Fibroblast of lung (primary cell): ENCODE data around the gene NEDD4. TPM values are rescaled to one million over a fixed set of nuclear protein-coding genes. Genes with fewer than 3 reads are reported as not detected.
"Not testable (repeated sequence)": the region's sequence is repeated elsewhere in the genome, so short reads cannot be mapped to it uniquely, and the experiment has no call there.

Experiments used
- DNase-seq, 2 donors: peaks; one replicate each; pipeline versions ENCODE4 v3.0.0 to v3.0.0-alpha.2; 2010; ENCODE audit warnings: low read depth in 2 of 2
- H2AFZ ChIP-seq: 2 replicates; pipeline ENCODE4 v1.5.1; 2012; ENCODE audit warnings: low read length, control low read depth, inconsistent platforms
- H3K27ac ChIP-seq: 2 replicates; pipeline ENCODE4 v1.5.1; 2011; ENCODE audit warnings: low read length, control low read depth; ENCODE audit not compliant: insufficient read depth
- H3K27me3 ChIP-seq: 2 replicates; pipeline ENCODE4 v1.5.1; 2011; ENCODE audit warnings: mild to moderate bottlenecking, low read length; ENCODE audit not compliant: control insufficient read depth, insufficient read depth
- H3K36me3 ChIP-seq: 2 replicates; pipeline ENCODE4 v1.5.1; 2011; ENCODE audit warnings: low read length; ENCODE audit not compliant: control insufficient read depth, insufficient read depth
- H3K4me1 ChIP-seq: 2 replicates; pipeline ENCODE4 v1.5.1; 2011; ENCODE audit warnings: low read length; ENCODE audit not compliant: control insufficient read depth, insufficient read depth; ENCODE audit errors: extremely low read depth
- H3K4me2 ChIP-seq: 2 replicates; pipeline ENCODE4 v1.5.1; 2011; ENCODE audit warnings: low read length, control low read depth; ENCODE audit not compliant: insufficient read depth; ENCODE audit errors: extremely low read depth
- H3K4me3 ChIP-seq, 4 experiments: fragments of 200-600 bp in 1 of 4; sonication (generic) in 1 of 4; replicated peaks in 1 of 4; 2 replicates each; pipeline ENCODE4 v1.5.1; 2011 to 2016; ENCODE audit warnings: low read length in 4 of 4, low read depth in 3 of 4, mild to moderate bottlenecking in 3 of 4, control low read depth in 2 of 4, inconsistent platforms in 1 of 4, mixed read lengths in 1 of 4; ENCODE audit not compliant: insufficient read depth in 1 of 4; ENCODE audit errors: control extremely low read depth in 1 of 4
- H3K79me2 ChIP-seq: 2 replicates; pipeline ENCODE4 v1.5.1; 2012; ENCODE audit warnings: mild to moderate bottlenecking, low read length, inconsistent platforms; ENCODE audit not compliant: control insufficient read depth, insufficient read depth
- H3K9ac ChIP-seq: 2 replicates; pipeline ENCODE4 v1.5.1; 2011; ENCODE audit warnings: mild to moderate bottlenecking, low read length, control low read depth; ENCODE audit not compliant: insufficient read depth
- H3K9me3 ChIP-seq: 2 replicates; pipeline ENCODE4 v1.5.1; 2012; ENCODE audit warnings: low read depth, low read length; ENCODE audit not compliant: control insufficient read depth, insufficient read depth
- H4K20me1 ChIP-seq: 2 replicates; pipeline ENCODE4 v1.5.1; 2011; ENCODE audit warnings: low read length; ENCODE audit not compliant: control insufficient read depth, insufficient read depth; ENCODE audit errors: extremely low read depth
- EZH2 ChIP-seq: IDR thresholded peaks from 2 replicates; pipeline ENCODE4 v1.5.1; 2012; ENCODE audit warnings: low read length, control low read depth, mild to moderate bottlenecking; ENCODE audit errors: missing control alignments
- polyA plus RNA-seq, 2 donors: library from polyadenylated mRNA; depleted of rRNA in 1 of 2; stranded (reverse) in 1 of 2; unstranded in 1 of 2; fragments of >200 nt; gene quantifications; 2 replicates each; pipeline ENCODE4 v1.2.1, GENCODE V29; 2011 to 2012; ENCODE audit warnings: missing spikeins in 1 of 2
- total RNA-seq: library from RNA; depleted of rRNA; stranded (reverse); fragments of >200 nt; gene quantifications from 2 replicates; pipeline ENCODE4 v1.2.1, GENCODE V29; 2014
- TF ChIP-seq, protein P1 (sequence below), 2 donors: IDR thresholded peaks in 1 of 2; conservative IDR thresholded peaks in 1 of 2; 1 replicate in 1 of 2; 2 replicates in 1 of 2; pipeline ENCODE4 v1.5.1; 2011 to 2012; ENCODE audit warnings: low read length in 2 of 2, control low read depth in 1 of 2, inconsistent platforms in 1 of 2, low read depth in 1 of 2, mild to moderate bottlenecking in 1 of 2

Gene NEDD4
- total and polyA plus RNA-seq, 2 donors (not counting 1 experiment from before 2014, with no cell fraction given), result 21.6 to 30.9 TPM

- H3K4me3 ChIP-seq, result no peak overlapping the region
- H3K27me3 ChIP-seq, result no peaks in the 10 kb centered on the region
- H4K20me1 ChIP-seq, result no peaks in the 10 kb centered on the region
- H3K9me3 ChIP-seq, result no peaks in the 10 kb centered on the region
- no peak for TF ChIP-seq EZH2
- TF ChIP-seq, protein P1, sequence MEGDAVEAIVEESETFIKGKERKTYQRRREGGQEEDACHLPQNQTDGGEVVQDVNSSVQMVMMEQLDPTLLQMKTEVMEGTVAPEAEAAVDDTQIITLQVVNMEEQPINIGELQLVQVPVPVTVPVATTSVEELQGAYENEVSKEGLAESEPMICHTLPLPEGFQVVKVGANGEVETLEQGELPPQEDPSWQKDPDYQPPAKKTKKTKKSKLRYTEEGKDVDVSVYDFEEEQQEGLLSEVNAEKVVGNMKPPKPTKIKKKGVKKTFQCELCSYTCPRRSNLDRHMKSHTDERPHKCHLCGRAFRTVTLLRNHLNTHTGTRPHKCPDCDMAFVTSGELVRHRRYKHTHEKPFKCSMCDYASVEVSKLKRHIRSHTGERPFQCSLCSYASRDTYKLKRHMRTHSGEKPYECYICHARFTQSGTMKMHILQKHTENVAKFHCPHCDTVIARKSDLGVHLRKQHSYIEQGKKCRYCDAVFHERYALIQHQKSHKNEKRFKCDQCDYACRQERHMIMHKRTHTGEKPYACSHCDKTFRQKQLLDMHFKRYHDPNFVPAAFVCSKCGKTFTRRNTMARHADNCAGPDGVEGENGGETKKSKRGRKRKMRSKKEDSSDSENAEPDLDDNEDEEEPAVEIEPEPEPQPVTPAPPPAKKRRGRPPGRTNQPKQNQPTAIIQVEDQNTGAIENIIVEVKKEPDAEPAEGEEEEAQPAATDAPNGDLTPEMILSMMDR (conservative IDR thresholded peaks at IDR 0.05 in 1 of 2, IDR thresholded peaks at IDR 0.05 in 1 of 2; ENCODE audit: low read depth in 1 of 2, low read length in 2 of 2), result no peak
- H3K27ac ChIP-seq, result no peak overlapping the region
- no peaks in the 10 kb centered on the region for H3K79me2 ChIP-seq
- peak overlapping the region; percentile 11 for H3K4me2 ChIP-seq
- peak; percentile 94 to 95 for DNase-seq
- H3K4me1 ChIP-seq, result peaks cover 2% of the 10 kb centered on the region
- H3K36me3 ChIP-seq, result no peaks in the 10 kb centered on the region
- no peak overlapping the region for H3K9ac ChIP-seq
- H2AFZ ChIP-seq, result no peak overlapping the region
These were observed 170.2 kb downstream of the NEDD4 start for GRCh38 chr15:55823191-55823670.

- not testable (repeated sequence) for H3K9me3 ChIP-seq, H3K9ac ChIP-seq, H3K27ac ChIP-seq, H3K36me3 ChIP-seq, H3K27me3 ChIP-seq, H2AFZ ChIP-seq, H4K20me1 ChIP-seq, DNase-seq, H3K4me1 ChIP-seq, H3K79me2 ChIP-seq, H3K4me3 ChIP-seq, H3K4me2 ChIP-seq
These were observed 171.7 kb downstream of the NEDD4 start for GRCh38 chr15:55821740-55822139.

GRCh38 chr15:55820043-55820442, 173.4 kb downstream of the NEDD4 start:
- Histone ChIP-seq H3K9me3 (no peaks in the 10 kb centered on the region), H3K4me3 (no peak overlapping the region), H4K20me1 (no peaks in the 10 kb centered on the region), H3K79me2 (no peaks in the 10 kb centered on the region), H3K36me3 (no peaks in the 10 kb centered on the region), H3K27me3 (no peaks in the 10 kb centered on the region), H3K4me2 (no peak overlapping the region), H3K27ac (no peak overlapping the region), H3K9ac (no peak overlapping the region), H3K4me1 (peaks cover 2% of the 10 kb centered on the region), H2AFZ (no peak overlapping the region)
- TF ChIP-seq EZH2, result no peak
- TF ChIP-seq, protein P1 (conservative IDR thresholded peaks at IDR 0.05 in 1 of 2, IDR thresholded peaks at IDR 0.05 in 1 of 2; ENCODE audit: low read depth in 1 of 2, low read length in 2 of 2), result no peak
- DNase-seq, result no peak
